Neural cell (in vitro differentiated cells): ENCODE results near the gene CAMK2G.

ENCODE experiments used
- CTCF ChIP-seq: fragments of 450-650 bp; IDR thresholded peaks from 2 replicates; pipeline ENCODE4 v1.5.1; 2014; ENCODE audit warnings: antibody characterized with exemption, mild to moderate bottlenecking, moderate library complexity; ENCODE audit not compliant: poor library complexity, severe bottlenecking
- EZH2 ChIP-seq: fragments of 200-600, 300-800 bp; shearing (Covaris generic), sonication (generic); IDR thresholded peaks from 2 replicates; pipeline ENCODE4 v1.6.1; 2014; ENCODE audit warnings: antibody characterized with exemption, low read length, borderline replicate concordance, mild to moderate bottlenecking; ENCODE audit not compliant: insufficient read depth, poor library complexity, severe bottlenecking
- TAF1 ChIP-seq: IDR thresholded peaks from 2 replicates; pipeline ENCODE4 v1.6.1; 2012; ENCODE audit warnings: low read depth

GRCh38 chr10:73815719-73816030 lies 58.7 kb downstream of the CAMK2G start:
- TF ChIP-seq EZH2 (no peak), TAF1 (no peak), CTCF (no peak)
